Measurements from ENCODE around the gene ZC3H14.

ZC3H14 gene

DNA sequence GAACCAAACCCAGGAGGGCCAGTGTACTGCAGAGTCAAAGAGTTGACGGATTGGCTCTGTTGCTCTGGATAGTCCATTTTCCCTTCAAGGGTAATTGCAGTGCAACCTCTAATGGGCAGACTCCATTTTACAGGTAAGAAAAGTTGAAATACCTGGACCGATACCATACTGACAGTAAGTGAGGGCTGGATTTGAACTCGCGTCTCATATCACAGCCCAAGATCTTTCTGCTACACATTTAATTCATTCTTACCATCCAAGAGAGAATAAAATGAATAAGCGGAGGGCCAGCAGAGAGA lies 356 bp upstream of the ZC3H14 start:
- TF ChIP-seq, protein P1, sequence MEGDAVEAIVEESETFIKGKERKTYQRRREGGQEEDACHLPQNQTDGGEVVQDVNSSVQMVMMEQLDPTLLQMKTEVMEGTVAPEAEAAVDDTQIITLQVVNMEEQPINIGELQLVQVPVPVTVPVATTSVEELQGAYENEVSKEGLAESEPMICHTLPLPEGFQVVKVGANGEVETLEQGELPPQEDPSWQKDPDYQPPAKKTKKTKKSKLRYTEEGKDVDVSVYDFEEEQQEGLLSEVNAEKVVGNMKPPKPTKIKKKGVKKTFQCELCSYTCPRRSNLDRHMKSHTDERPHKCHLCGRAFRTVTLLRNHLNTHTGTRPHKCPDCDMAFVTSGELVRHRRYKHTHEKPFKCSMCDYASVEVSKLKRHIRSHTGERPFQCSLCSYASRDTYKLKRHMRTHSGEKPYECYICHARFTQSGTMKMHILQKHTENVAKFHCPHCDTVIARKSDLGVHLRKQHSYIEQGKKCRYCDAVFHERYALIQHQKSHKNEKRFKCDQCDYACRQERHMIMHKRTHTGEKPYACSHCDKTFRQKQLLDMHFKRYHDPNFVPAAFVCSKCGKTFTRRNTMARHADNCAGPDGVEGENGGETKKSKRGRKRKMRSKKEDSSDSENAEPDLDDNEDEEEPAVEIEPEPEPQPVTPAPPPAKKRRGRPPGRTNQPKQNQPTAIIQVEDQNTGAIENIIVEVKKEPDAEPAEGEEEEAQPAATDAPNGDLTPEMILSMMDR (IDR thresholded peaks at IDR 0.05; ENCODE audit: insufficient read depth, missing control alignments), result no peak
- no peak for FAIRE-seq
- DNase-seq (ENCODE audit: insufficient read length, low spot score), result no peak

DNA sequence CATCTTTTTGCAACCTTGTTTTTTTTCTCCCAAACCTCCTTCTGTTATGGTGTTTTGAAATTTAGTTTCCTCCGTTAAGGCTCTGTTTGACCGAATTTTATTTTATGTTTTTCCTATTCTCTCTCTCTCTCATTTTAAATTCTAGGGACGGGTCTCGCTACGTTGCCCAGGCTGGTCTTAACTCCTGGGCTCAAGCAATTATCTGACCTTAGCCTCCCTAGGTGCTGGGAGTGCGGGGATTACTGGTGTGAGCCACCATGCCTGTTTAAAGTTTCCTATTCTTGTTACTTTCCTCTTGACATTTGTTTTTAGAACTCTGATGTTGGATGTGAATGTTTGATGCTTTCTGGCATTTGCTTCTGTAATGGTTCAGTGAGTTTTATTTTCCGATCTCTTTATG lies 1.0 kb downstream of the ZC3H14 start:
- DNase-seq (ENCODE audit: insufficient read length, low spot score) (no peak), FAIRE-seq (no peak)
- TF ChIP-seq, protein P1 (IDR thresholded peaks at IDR 0.05; ENCODE audit: insufficient read depth, missing control alignments), result no peak

DNA sequence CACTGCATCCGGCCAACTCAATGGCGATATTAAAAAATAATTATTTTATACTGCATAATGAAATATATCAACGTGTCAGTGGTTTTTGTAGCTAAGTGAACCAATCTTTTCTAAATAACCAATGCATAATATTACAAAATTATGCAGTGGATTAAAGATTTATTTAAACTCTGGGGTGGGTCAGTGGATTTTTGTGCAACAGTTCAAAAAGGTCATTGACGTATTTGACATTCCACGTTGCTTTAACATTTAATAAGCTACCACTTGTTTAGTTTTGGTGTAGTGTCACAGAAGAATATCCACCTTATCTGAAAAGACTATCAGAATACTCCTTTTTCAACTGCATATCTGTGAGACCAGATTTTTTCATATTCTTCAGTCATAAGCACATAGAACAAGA lies 2.6 kb downstream of the ZC3H14 start:
- no peak for FAIRE-seq
- TF ChIP-seq, protein P1 (IDR thresholded peaks at IDR 0.05; ENCODE audit: insufficient read depth, missing control alignments), result no peak
- no peak for DNase-seq (ENCODE audit: insufficient read length, low spot score)

DNA sequence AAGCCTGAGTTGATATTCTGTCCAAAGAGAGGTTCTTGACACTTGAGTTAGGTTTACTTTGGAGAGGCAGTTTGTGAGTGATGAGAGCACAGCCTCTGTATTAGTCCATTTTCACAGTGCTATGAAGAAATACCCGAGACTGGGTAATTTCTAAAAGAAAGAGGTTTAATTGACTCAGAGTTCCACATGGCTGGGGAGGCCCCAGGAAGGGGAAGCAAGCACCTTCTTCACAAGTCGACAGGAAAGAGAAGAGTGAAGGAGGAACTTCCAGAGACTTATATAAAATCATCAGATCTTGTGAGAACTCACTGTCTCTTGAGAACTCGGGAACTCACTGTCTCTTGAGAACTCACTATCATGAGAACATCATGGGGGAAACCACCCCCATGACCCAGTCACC lies 5.4 kb downstream of the ZC3H14 start:
- TF ChIP-seq, protein P1 (IDR thresholded peaks at IDR 0.05; ENCODE audit: insufficient read depth, missing control alignments), result no peak
- no peak for FAIRE-seq
- no peak for DNase-seq (ENCODE audit: insufficient read length, low spot score)

DNA sequence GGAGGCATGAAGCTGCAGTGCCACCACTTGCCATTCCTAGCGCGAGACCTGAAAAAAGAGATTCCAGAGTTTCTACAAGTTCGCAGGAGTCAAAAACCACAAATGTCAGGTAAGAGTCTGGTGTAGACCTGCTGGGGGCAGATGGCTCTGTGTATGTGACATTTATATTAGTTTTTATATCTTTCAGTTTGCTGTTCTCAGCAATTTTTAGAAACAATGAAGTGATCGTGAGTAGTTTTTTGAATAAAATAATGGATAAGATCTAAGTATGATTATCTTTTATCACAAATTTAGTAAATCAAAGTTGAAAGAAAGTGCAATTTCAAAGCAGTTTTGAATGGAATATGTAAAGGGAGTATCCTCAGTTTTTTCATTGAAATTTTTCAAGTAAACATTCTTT lies 9.3 kb downstream of the ZC3H14 start:
- TF ChIP-seq, protein P1 (IDR thresholded peaks at IDR 0.05; ENCODE audit: insufficient read depth, missing control alignments), result no peak
- DNase-seq (ENCODE audit: insufficient read length, low spot score), result no peak
- FAIRE-seq, result no peak

DNA sequence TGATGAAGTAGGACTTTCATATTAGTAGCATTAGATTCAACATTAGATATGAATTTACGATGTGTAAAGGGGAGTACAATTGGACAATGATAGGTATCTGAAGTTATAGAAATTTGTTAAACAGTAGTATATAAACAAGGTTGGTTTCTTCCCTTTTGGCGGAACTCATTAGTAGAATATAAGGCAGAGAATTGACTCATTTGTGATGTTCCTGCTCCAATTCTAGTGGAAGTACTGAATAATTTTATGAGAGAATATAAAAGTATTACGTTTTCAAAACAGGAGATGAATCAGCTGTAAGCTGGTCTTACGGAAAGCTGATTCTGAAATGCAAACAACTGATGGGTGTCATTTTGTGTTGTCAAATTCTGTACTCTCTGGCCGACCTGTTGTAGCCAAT lies 13.4 kb downstream of the ZC3H14 start:
- TF ChIP-seq, protein P1 (IDR thresholded peaks at IDR 0.05; ENCODE audit: insufficient read depth, missing control alignments), result no peak
- no peak for FAIRE-seq
- no peak for DNase-seq (ENCODE audit: insufficient read length, low spot score)

DNA sequence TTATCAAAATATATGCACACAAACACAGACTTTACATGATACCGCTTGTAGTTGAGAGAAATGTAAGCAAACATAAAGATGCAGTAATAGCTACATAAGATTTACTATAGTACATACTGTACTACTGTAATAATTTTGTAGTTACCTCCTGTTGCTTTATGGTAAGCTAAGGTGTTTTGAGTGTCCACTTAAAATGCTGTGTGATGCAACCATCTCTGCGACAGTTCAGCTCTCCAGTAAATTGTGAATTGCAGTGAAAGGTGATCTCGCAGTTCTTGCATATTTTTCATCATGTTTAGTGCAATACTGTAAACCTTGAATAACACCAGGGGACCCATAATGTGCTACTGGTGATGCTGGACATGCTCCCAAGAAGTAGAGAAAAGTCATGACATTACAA lies 21.6 kb downstream of the ZC3H14 start:
- no peak for FAIRE-seq

More for the DNA sequence above, 21.6 kb downstream of the ZC3H14 start:
- TF ChIP-seq, protein P1 (IDR thresholded peaks at IDR 0.05; ENCODE audit: insufficient read depth, missing control alignments), result no peak
- no peak for DNase-seq (ENCODE audit: insufficient read length, low spot score)

All from D721Med (cell line).